GM23338 (cell line): Measurements from ENCODE around the gene OXGR1. TPM values are rescaled to one million over a fixed set of nuclear protein-coding genes. Genes with fewer than 3 reads are reported as not detected.

Experiments used
- ATAC-seq: fragments of 200-7000 bp; cut with Tn5 transposase; 3 replicates; pipeline ENCODE4 v1.9.1; 2020
- DNase-seq: peaks from one replicate; pipeline ENCODE4 v3.0.0-alpha.2; 2015; ENCODE audit warnings: low spot score
- H2AFZ ChIP-seq: fragments of 200-600 bp; sonication (generic); 2 replicates; pipeline ENCODE4 v1.8.0; 2016; ENCODE audit warnings: antibody characterized with exemption, mild to moderate bottlenecking, moderate library complexity
- H3F3A ChIP-seq: fragments of 200-600 bp; sonication (generic); replicated peaks from 2 replicates; pipeline ENCODE4 v1.8.0; 2017; ENCODE audit warnings: antibody characterized with exemption, mixed run types, low read depth
- H3K27ac ChIP-seq: fragments of 200-600 bp; sonication (generic); 2 replicates; pipeline ENCODE4 v1.6.1; 2016; ENCODE audit warnings: low read depth
- H3K27me3 ChIP-seq: fragments of 200-600 bp; sonication (generic); 2 replicates; pipeline ENCODE4 v1.8.0; 2016; ENCODE audit warnings: mild to moderate bottlenecking, mixed run types, moderate library complexity; ENCODE audit not compliant: insufficient read depth
- H3K36me3 ChIP-seq: fragments of 200-600 bp; sonication (generic); 2 replicates; pipeline ENCODE4 v1.8.0; 2016; ENCODE audit warnings: mild to moderate bottlenecking; ENCODE audit not compliant: insufficient read depth
- H3K4me1 ChIP-seq: fragments of 200-600 bp; sonication (generic); 2 replicates; pipeline ENCODE4 v1.8.0; 2016; ENCODE audit warnings: mild to moderate bottlenecking, moderate library complexity; ENCODE audit not compliant: insufficient read depth
- H3K4me2 ChIP-seq: fragments of 200-600 bp; sonication (generic); 2 replicates; pipeline ENCODE4 v1.7.1; 2017; ENCODE audit warnings: mixed run types
- H3K4me3 ChIP-seq: fragments of 200-600 bp; sonication (generic); 2 replicates; pipeline ENCODE4 v1.6.1; 2016; ENCODE audit warnings: mixed run types
- H3K79me2 ChIP-seq: fragments of 200-600 bp; sonication (generic); replicated peaks from 2 replicates; pipeline ENCODE4 v1.8.0; 2017; ENCODE audit warnings: mild to moderate bottlenecking; ENCODE audit not compliant: insufficient read depth
- H3K9me2 ChIP-seq: fragments of 200-600 bp; sonication (generic); 2 replicates; pipeline ENCODE4 v1.8.0; 2017; ENCODE audit not compliant: insufficient read depth
- H4K20me1 ChIP-seq: fragments of 200-600 bp; sonication (generic); replicated peaks from 2 replicates; pipeline ENCODE4 v1.8.0; 2017; ENCODE audit warnings: mild to moderate bottlenecking; ENCODE audit not compliant: insufficient read depth
- H3K27ac Mint-ChIP-seq: 2 replicates; pipeline ENCODE4 v1.8.0; 2020; ENCODE audit warnings: inconsistent platforms, mild to moderate bottlenecking, moderate library complexity, mixed read lengths
- H3K27me3 Mint-ChIP-seq: 3 replicates; pipeline ENCODE4 v1.8.0; 2022; ENCODE audit warnings: low read depth, mild to moderate bottlenecking, moderate library complexity, mixed read lengths, inconsistent platforms; ENCODE audit not compliant: insufficient read depth, poor library complexity
- H3K36me3 Mint-ChIP-seq: 3 replicates; pipeline ENCODE4 v1.8.0; 2021; ENCODE audit warnings: low read depth, mild to moderate bottlenecking, inconsistent platforms, moderate library complexity, mixed read lengths
- H3K4me1 Mint-ChIP-seq: 3 replicates; pipeline ENCODE4 v1.8.0; 2020; ENCODE audit warnings: mild to moderate bottlenecking, inconsistent platforms, mixed read lengths
- H3K4me3 Mint-ChIP-seq: 3 replicates; pipeline ENCODE4 v1.8.0; 2021; ENCODE audit warnings: moderate library complexity, mild to moderate bottlenecking, inconsistent platforms, mixed read lengths
- H3K9me3 Mint-ChIP-seq: 3 replicates; pipeline ENCODE4 v1.8.0; 2020; ENCODE audit warnings: moderate library complexity, mild to moderate bottlenecking, inconsistent platforms, mixed read lengths
- POLR2AphosphoS5 ChIP-seq: IDR thresholded peaks from 2 replicates; pipeline ENCODE4 v1.6.1; 2016; ENCODE audit warnings: antibody characterized with exemption, low read depth
- ZNF114 ChIP-seq: fragments of 250-450 bp; sonication (Bioruptor Pico); IDR thresholded peaks from 2 replicates; pipeline ENCODE4 v1.5.0; 2020; ENCODE audit warnings: mild to moderate bottlenecking, moderate library complexity
- ZNF462 ChIP-seq: fragments of 250-450 bp; sonication (Bioruptor Pico); IDR thresholded peaks from 2 replicates; pipeline ENCODE4 v1.5.0; 2020; ENCODE audit warnings: mild to moderate bottlenecking, moderate library complexity
- polyA plus RNA-seq: library from polyadenylated mRNA; unstranded; fragments of >200 nt; fragmentation: Nextera tagmentation; extraction: Ambion mirVana; gene quantifications from 2 replicates; pipeline ENCODE4 v1.2.1, GENCODE V29; 2016
- total RNA-seq: library from RNA; depleted of rRNA; stranded (reverse); fragments of >200 nt; shearing (Covaris generic); gene quantifications from 2 replicates; pipeline ENCODE4 v1.2.3, GENCODE V29; 2014

Gene OXGR1
- total and polyA plus RNA-seq, 2 experiments from 2014 or later = 0.29 to 0.80 TPM

DNA sequence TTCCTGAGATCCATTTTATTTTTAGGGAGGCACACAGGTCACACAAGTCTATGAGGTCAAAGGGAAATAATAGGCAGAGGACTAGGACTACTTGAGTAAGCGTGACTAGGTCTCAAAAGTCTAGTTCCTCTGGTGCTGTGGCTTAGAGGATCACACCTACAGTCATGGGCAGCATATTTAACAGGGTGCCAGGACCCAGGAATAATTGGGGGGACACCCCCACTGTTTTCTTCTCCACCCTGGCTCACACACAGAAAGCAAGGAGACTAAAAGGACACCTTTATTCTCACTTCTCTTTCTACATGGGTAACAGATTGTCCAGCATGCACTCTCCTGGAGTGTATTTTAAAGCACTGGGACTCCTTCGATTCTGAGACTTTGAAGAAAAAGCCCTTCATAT lies 26.2 kb downstream of the OXGR1 start:
- no peak for ATAC-seq
- H3K9me3 Mint-ChIP-seq = peaks cover 45% of the 10 kb centered on the region

More for the DNA sequence above, 26.2 kb downstream of the OXGR1 start:
- Mint-ChIP-seq H3K4me1 (peaks cover 2% of the 10 kb centered on the region; the same call in 1 of the 3 replicates), H3K36me3 (peaks cover 39% of the 10 kb centered on the region), H3K4me3 (no peak overlapping the region), H3K27ac (no peak overlapping the region), H3K27me3 (peaks cover 7% of the 10 kb centered on the region)
- TF ChIP-seq ZNF114 (CRISPR knock-in tag) = no peak
- no peak for TF ChIP-seq POLR2AphosphoS5
- no peak for TF ChIP-seq ZNF462 (CRISPR knock-in tag)
- no peak overlapping the region for H3K27ac ChIP-seq
- no peak overlapping the region for H3K4me2 ChIP-seq
- no peaks in the 10 kb centered on the region for H3K79me2 ChIP-seq
- no peaks in the 10 kb centered on the region for H3K27me3 ChIP-seq
- H3K4me3 ChIP-seq = no peak overlapping the region
- no peaks in the 10 kb centered on the region for H3F3A ChIP-seq
- H3K4me1 ChIP-seq = no peaks in the 10 kb centered on the region
- H3K9me2 ChIP-seq = no peaks in the 10 kb centered on the region
- DNase-seq = no peak
- no peaks in the 10 kb centered on the region for H4K20me1 ChIP-seq
- no peak overlapping the region for H2AFZ ChIP-seq
- peaks cover 23% of the 10 kb centered on the region for H3K36me3 ChIP-seq
